Gastrocnemius medialis (tissue), 4 donors: ENCODE data around the gene ELF5.

Experiments
- CTCF ChIP-seq, 5 experiments: fragments of 450-650 bp in 3 of 5; fragments of 200-600 bp in 2 of 5; sonication (generic) in 2 of 5; IDR thresholded peaks in 4 of 5; conservative IDR thresholded peaks in 1 of 5; 1 replicate in 4 of 5; 2 replicates in 1 of 5; pipeline ENCODE4 v1.5.1; 2016 to 2019; ENCODE audit warnings: antibody characterized with exemption in 5 of 5, mild to moderate bottlenecking in 3 of 5, moderate library complexity in 3 of 5
- POLR2A ChIP-seq, 2 donors: fragments of 450-650 bp; IDR thresholded peaks; one replicate each; pipeline ENCODE4 v1.6.1; 2017; ENCODE audit warnings: antibody characterized with exemption in 2 of 2, mild to moderate bottlenecking in 2 of 2, moderate library complexity in 2 of 2

DNA sequence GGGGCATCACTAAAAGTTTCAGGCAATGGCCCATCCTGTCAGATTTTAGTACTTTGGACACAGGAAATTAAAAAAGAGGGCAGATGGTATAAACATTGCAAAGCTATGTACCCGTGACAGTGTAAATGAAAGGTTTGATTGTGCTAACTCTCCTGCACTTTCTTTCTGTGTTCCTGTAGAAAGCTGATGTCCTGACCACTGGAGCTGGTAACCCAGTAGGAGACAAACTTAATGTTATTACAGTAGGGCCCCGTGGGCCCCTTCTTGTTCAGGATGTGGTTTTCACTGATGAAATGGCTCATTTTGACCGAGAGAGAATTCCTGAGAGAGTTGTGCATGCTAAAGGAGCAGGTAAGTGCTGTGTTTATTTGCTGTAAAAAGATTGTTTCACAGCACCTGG lies 64.6 kb downstream of the ELF5 start:
- no peak for TF ChIP-seq CTCF (IDR thresholded peaks at IDR 0.05 in 4 of 5, conservative IDR thresholded peaks at IDR 0.05 in 1 of 5)
- no peak for TF ChIP-seq POLR2A (IDR thresholded peaks at IDR 0.05)
